GM12891 (cell line): ENCODE measurements around the gene CPSF4L.

Experiments
- PAX5 ChIP-seq: IDR thresholded peaks from 2 replicates; pipeline ENCODE4 v1.6.1; 2011; ENCODE audit warnings: low read length, moderate library complexity, mild to moderate bottlenecking; ENCODE audit not compliant: insufficient read depth, severe bottlenecking
- POLR2A ChIP-seq: IDR thresholded peaks from 2 replicates; pipeline ENCODE4 v1.6.1; 2011; ENCODE audit warnings: low read depth, low read length, control low read depth
- POLR2AphosphoS5 ChIP-seq: IDR thresholded peaks from 2 replicates; pipeline ENCODE4 v1.6.1; 2011; ENCODE audit warnings: low read depth, low read length, control low read depth

- TF ChIP-seq POLR2A (no peak), PAX5 (no peak), POLR2AphosphoS5 (no peak)
Measured at GRCh38 chr17:73300392-73300791, 38.7 kb upstream of the CPSF4L start.
